Measurements from ENCODE around the gene NCKAP5L.
"Not testable (repeated sequence)": the region's sequence is repeated elsewhere in the genome, so short reads cannot be mapped to it uniquely, and the experiment has no call there.

NCKAP5L gene, protein sequence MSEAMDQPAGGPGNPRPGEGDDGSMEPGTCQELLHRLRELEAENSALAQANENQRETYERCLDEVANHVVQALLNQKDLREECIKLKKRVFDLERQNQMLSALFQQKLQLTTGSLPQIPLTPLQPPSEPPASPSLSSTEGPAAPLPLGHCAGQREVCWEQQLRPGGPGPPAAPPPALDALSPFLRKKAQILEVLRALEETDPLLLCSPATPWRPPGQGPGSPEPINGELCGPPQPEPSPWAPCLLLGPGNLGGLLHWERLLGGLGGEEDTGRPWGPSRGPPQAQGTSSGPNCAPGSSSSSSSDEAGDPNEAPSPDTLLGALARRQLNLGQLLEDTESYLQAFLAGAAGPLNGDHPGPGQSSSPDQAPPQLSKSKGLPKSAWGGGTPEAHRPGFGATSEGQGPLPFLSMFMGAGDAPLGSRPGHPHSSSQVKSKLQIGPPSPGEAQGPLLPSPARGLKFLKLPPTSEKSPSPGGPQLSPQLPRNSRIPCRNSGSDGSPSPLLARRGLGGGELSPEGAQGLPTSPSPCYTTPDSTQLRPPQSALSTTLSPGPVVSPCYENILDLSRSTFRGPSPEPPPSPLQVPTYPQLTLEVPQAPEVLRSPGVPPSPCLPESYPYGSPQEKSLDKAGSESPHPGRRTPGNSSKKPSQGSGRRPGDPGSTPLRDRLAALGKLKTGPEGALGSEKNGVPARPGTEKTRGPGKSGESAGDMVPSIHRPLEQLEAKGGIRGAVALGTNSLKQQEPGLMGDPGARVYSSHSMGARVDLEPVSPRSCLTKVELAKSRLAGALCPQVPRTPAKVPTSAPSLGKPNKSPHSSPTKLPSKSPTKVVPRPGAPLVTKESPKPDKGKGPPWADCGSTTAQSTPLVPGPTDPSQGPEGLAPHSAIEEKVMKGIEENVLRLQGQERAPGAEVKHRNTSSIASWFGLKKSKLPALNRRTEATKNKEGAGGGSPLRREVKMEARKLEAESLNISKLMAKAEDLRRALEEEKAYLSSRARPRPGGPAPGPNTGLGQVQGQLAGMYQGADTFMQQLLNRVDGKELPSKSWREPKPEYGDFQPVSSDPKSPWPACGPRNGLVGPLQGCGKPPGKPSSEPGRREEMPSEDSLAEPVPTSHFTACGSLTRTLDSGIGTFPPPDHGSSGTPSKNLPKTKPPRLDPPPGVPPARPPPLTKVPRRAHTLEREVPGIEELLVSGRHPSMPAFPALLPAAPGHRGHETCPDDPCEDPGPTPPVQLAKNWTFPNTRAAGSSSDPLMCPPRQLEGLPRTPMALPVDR (N-terminal part only)

DNA sequence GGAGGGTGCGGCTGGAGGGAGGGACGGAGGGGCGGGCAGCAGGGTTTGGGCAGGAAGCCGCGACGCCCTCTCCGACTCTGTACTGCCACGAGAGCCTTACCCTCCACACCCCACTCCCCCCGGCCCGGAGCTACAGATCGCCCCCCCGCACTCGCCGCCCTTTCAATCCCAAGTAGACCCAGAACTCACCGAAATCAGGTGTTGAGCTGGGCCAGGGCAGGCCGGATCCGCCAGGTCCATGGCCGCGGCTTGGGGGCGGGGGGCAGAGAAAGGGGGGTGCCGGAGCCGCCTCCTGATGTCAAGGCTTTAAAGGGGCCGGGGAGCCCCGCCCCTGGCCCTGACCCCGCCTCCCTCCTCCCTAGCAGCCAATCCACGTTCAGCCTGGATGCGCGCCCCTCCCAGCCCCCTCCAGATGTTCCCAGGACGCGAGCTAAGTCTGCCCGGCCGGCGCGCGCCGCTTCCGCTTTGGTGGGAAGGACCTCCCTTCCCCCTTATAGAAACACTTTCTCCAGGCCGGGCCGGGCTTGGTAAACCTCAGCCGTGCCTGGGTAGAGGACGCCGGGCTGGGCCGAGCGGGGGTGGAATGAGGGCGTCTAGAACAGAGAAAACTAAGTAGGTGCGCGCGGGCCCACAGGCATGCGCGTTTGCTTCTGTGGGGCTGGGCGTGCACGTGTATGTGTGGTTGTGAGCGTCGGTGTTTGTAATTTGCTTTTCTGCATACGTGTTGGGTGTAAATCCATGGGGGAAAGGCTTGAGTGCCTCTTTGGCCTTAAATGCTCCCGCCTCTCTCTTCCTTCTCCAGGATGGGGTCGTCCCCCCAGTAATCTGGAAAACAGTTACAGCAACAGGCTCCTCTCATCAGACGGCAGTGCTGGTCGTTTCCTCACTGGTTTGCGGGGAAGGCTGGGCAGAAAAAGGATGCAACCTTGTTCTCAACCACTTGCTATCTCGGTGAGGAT, at the start of gene NCKAP5L:
TSS of gene NCKAP5L (minus strand) at position 281 of the 959 bp plus-strand sequence. CDS start 24,369 bp downstream, outside the sequence.
- peak; percentile 91 for DNase-seq (ENCODE audit: low spot score)

DNA sequence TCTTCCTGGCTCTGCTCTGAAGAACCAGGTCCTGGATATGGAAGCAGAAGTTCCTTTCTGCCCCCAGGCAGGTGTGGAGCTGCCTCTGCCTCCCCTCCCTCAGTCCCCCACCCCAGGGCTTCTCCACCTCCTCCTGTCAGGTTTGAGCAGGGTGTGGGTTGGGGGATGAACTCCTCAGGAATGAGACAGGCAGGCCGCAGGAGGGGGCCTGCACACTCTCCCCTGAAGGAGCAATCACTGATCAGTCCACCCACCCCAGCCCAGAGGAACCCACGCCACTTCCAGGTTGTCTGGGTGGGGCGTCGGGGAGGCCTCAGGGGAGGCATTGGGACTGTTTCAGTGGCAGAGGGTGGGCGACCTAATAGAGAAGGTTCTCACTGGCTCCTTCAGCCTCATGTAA, 48.9 kb upstream of the NCKAP5L start:
- DNase-seq (ENCODE audit: low spot score) = no peak

DNA sequence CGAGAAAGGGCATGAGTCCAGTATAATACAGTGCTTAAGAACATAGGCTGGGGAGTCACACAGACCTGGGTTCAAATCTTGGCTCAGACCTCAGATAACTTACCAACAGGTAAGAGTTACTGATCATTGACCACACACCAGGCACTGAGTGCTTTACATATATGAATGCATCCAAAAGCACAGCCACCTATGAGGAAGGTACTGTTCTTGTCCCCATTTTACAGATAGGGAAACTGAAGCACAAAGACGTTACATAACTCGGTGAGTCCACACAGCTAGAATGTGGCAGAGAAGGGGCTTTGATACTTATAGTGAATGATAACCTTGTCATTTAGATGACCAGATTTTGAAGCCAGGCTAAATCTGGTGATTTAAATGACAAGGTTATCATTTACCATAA, 47.9 kb upstream of the NCKAP5L start:
- DNase-seq (ENCODE audit: low spot score) = no peak

DNA sequence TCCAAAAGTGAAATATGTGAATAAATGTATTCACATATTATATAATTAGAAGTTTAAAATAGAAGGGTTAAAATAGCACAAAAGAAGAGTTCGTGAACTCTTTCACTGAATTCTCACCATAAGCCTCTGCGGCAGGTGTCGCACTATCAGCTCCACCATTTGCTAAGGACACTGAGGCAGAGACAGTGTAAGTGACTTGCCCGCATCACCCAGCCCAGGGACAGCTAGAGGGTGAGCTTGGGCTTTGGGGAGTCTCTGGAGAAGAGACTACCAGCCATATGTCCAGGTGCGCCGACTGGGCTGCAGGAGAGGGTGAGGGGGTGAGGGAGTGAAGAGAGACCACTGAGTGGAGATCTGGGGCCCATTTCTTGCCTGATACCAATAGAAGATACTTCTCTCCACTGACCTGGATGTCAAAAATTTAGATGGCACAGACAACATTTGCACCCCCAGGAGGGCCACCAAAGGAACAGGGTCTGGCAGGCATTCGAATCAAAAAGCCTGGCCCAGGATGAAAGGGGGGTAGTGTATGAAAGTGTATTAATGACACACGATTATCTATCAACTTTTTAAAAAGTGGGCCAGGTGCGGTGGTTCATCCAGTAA, 47.0 kb upstream of the NCKAP5L start:
- no peak for DNase-seq (ENCODE audit: low spot score)

DNA sequence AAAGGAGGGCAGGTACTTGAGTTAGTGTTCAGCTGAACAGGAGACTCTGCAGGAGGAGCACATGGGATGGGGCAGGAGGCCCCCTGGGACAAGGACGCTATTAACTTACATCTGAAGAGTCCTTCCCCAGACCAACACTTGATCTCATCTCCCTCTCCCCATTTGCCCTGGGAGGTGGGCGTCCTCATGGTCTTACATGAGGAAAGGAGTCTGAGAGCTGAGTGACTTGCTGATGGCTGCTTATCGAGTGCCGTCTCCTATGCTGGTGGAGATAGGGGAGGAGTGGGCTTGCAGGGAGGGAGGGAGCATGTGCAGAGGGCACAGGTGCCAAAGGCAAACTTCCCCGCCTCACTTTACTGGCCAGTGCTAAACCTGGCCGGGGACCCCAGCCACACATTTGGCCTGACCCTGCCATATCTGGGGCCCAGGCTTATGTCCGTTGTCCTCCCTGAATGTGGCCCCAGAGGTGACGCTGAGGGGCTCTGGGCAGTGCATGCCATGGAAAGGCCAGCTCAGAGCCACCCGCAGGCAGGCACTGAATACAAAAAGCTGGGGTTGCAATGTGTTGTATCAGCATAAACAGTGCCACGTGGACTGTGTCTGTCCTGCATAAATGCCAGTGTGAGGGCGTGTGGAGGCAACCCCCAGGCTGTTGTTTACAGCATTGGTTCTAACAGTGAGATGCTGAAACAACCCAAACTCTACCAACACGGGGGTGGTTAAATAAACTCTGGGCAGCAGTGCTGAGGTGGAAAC, 46.1 kb upstream of the NCKAP5L start:
- no peak for DNase-seq (ENCODE audit: low spot score)

DNA sequence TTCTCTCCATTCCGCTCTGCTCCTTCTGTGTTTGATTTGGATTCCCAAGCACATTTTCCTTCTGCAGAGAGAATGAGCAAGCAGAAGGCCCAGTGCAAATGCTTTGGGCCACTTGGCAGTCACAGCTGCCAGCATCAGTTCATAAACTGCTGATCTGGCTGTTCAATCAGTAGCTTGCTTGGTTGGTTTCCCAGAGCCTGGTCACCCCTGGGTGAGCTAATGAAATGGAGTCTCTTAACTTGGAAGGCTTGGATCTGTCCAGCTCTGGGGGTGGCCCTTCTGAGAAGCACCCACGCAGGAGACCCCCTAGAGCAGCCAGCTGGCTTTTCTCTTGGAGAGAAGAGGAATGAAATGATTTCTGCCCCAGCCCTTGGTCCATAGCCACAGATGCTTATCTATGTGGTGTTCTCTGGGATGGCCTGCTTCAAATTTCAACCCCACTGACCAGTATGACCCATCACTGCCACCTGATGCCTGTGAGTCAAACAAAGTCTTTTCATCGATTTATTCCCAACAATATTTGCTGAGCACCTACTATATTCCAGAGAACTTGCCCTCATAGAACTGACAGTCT, 45.2 kb upstream of the NCKAP5L start:
- DNase-seq (ENCODE audit: low spot score) = no peak

DNA sequence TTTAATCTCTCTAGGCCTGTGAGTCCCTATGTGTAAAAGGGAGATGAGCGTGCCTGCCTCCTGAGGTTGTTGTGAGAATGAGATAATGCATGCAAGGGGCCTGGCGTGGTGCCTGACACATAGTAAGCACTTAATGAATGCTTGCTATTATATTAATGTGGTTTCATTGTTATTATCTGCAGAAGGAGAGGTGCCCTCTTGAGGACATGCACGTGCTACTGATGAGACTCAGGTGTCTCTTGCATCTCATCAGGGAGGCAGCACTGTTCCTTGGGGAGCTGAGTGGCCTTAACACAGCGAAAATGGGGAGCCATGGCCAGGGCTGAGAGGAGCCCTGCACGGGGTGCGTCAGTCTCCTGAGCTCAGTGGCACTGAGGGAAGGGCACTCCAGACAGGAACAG, 44.6 kb upstream of the NCKAP5L start:
- DNase-seq (ENCODE audit: low spot score) = no peak

DNA sequence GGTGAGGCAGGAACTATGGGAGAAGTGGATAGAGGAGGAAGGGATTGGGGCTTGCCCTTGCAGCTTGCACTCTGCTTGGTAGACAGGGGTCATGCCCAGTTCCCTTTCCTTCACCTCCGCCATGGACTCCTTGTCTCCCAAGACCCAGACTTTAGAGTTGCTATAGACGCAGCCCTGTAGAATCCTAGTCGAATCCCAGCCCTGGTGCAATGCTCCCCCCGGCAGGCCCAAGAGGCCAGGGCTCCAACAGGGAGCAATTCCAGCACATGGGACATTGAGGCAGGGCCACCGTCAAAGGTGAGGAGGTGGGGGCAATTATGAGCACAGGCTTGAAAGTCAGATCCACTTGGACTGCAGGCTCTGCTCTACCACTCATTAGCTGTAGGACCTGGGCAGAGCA, 44.2 kb upstream of the NCKAP5L start:
- DNase-seq (ENCODE audit: low spot score) = no peak

DNA sequence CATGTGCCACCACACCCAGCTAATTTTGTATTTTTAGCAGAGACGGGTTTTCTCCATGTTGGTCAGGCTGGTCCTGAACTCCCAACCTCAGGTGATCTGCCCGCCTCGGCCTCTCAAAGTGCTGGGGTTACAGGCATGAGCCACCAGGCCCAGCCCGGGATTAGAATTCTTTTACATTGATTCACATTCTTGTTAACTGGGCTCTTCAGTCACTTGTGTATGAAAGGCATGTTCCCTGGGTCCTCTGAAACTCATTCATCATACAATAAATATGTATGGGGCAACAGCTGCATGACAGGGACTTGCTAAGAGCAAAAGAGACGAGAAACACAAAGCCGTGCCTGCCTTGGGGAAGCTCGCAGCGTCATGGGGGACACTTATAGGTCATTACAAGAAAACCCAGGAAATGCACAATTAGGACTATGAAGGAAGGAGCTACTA, 43.6 kb upstream of the NCKAP5L start:
- DNase-seq (ENCODE audit: low spot score) = not testable (repeated sequence)

DNA sequence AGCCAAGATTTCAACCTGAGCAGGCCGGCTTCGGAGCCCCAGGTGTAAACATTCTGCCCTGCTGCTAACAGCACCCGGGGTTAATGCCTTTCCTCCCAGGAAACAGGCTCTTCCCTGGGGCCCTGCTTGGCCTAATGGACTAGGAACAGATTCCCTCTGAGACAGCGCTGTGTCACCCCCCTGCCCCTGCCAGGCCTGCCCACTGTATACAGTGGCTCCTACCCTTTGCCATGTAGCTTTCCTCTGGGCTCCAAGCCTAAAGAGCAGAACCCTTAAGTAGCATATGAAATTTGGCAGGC, 43.0 kb upstream of the NCKAP5L start:
- no peak for DNase-seq (ENCODE audit: low spot score)

DNA sequence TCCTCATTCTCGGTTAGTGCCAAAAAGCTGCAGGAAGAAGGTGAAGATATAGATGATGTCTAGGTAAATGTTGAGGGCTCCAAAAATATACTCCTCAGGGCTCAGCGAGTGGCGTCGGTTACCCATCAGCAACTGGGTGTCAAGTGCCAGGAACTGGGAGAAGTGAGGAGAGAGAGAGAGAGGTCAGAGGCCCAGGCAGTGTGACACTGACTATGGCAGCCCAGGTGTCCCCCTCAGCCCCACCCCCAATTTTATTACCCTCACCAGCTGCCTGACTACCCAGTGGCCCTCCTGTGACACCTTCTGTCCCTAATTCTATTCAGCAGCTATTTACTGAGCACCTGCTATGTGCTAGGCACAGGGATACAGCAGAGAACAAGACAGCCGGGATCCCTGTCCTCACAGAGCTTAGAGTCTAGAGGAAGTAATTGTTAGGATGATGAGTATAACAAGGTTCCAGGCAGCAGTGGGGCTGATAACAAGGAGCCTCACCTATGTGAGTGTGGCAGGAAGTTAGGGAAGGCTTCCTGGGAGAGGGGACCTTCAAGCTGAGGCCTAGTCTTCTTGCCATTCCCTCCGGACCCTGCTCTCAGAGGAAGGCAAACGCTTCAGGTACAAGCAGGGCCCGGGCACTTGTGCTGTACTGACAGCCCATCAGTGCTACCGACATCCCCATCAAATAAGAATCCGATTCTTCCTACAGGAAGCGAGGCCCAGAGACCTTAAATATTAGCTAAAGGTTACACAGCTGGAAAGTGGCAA, 42.5 kb upstream of the NCKAP5L start:
- no peak for DNase-seq (ENCODE audit: low spot score)

DNA sequence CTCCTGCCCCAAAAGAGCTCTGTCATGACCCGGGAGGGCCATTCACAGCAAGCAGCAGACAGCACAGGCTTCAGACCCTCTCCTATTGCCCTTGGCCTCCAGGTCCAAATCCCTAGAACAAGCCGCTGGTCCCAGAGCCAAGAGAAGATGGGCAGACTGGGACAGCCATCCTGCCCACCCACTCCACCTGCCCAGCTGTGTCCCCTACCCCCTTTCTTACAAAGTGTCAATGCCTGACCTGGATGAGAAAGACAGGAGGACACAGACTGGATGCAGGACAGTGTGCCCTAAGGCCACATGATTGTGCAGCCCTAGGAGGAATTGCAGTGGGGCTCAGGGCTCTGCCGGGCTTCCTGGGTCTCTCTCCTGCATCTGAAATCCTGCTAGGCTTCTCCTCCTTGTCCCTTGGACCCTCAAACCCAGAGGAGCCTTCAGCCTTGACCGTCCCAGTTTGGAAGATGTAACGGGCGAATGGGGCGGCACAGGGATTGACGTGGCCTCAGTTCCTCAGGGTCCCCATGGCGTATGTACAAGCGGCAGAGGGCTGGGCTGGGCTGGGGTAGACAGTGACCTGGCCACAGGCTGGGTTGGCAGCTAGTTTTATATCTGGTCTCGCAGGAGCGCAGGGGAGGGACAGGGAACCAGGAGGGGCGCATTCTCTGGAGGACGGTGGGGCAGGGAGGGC, 41.7 kb upstream of the NCKAP5L start:
- no peak for DNase-seq (ENCODE audit: low spot score)

DNA sequence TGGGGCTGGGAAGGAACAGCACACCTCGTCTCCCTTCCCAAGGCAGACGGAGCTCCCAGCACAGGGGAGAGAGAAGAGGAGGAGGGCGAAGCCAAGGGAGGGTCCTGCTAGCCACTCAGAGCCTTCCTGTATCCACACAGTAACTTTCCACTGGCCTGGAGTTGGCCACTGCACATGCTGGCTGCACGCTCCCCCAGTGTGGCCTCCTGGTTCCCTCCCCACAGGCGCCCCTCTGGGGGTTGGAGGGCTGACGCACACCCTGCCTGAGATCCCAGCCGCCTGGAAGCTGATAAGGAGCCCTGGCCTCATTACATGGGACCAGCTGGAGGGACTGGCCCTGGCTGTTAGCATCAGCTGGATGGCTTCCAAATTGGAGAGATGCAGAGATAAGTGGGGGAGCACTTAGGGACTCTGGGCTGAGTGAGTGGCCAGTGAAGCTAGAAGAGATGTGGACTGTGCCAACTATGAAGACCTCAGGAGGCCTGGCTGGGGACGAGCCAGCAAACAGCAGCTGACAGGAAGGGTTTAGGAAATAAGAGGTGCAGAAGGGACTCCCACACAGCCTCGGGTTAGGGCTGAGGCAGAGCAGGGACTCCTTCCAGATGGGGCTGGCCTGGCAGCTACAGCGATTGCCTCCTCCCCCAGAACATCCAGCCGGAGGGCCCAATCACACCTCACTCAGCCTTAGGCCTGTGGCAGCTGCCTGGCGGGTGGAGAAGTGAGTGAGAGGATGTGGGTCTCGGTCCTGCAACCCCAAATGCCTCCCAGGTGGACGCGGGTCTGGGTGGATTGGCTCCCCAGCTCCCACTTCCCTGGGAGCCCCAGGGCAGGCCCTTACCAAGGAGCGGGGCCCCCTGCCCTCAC, 41.0 kb upstream of the NCKAP5L start:
- DNase-seq (ENCODE audit: low spot score) = no peak

DNA sequence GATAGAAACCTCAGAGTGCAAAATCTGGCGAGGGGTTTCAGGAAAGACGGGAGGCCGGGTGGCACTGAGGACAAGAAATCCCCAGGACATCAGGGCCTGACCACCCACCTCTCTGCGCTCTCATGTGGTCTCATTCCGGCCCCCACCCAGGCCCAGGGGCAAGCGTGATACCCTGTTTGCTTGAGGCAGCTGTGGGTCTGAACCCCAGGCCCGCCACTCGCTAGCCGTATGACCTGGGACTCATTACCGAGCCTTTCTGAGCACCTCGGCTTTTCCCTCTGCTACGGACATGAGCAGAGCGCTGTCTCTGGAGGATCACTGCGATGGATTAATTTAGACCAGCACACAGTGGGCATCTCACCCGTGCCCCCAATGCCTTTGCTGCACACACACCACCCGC, 40.2 kb upstream of the NCKAP5L start:
- DNase-seq (ENCODE audit: low spot score) = no peak

DNA sequence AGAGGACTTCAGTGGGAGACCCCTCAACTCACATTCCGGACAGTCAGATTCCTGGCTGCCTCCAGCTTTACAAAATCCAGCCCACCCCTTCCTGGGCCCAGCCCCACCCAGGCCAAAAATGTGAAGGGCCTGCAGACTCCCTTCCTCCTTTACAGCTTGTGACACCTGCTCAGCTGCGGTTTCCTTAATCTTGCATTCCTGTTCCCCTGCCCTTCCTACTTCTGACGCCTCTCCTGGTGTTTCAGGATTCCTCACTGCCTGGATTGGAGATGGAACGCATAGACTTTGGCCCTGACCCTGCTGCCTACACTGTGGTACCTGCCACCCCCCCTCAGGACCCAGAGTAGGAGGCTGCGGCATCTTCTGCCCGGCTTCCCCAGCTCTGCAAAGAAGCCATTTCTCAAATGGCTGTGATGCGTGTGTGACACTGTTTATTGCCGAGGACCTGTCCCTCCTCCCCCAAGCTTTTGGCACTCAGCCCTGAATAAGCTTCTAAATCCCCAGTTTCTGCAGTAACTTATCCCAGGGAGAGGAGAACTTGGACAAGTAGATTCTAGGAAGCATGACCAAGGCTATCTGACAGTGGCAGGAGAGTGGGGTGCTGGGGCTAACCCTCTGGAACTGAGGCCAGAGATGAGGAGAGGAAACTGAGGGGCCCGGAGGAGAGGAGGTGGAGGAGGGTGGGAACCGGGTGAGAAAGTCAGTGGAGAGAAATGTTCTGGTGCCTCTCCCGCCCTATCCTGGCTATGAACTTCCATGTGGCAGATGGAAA, 39.5 kb upstream of the NCKAP5L start:
- no peak for DNase-seq (ENCODE audit: low spot score)

DNA sequence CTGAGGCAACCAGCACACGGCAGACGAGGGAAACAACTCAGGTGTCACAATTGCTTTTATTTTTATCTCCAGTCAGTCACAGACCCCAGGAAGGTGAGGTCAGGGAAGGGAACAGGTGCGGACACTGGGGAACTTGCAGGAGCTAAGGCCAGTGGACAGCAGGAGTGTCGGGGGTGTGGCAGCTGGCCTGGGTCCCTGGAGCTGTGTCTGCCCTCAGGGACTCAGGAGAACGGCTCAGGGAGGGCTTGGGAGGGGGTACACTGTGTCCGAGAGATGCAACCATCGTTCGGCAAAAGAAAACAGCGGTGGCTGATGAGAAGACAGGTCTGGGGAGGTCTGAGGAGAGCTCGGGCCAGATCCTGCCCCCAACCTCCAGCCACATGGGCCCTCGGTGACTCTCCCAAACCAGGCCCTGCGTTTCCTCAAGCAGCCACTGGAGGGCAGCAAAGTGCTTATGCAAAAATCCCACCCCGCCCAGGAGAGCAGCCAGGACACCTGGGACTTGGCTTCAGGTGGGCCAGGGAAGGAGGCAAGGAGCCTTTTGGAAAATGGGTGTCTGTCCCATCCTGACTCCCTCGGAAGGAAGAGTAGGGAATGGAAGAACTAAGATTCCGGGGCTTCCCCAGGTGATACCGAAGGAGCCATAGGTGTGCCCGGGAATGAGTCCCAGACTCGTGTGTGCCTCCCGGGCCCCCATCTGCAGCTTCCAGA, 38.8 kb upstream of the NCKAP5L start:
- peak; percentile 31 for DNase-seq (ENCODE audit: low spot score)

Data from kidney capillary endothelial cell (primary cell).